GM19455 (cell line): ENCODE measurements around the gene TMPRSS11D.

ENCODE experiments used
- ATAC-seq: cut with Tn5 transposase; IDR thresholded peaks from one replicate; pipeline ENCODE4 v1.9.1; 2021; ENCODE audit not compliant: unreplicated experiment

TMPRSS11D gene, protein sequence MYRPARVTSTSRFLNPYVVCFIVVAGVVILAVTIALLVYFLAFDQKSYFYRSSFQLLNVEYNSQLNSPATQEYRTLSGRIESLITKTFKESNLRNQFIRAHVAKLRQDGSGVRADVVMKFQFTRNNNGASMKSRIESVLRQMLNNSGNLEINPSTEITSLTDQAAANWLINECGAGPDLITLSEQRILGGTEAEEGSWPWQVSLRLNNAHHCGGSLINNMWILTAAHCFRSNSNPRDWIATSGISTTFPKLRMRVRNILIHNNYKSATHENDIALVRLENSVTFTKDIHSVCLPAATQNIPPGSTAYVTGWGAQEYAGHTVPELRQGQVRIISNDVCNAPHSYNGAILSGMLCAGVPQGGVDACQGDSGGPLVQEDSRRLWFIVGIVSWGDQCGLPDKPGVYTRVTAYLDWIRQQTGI

DNA sequence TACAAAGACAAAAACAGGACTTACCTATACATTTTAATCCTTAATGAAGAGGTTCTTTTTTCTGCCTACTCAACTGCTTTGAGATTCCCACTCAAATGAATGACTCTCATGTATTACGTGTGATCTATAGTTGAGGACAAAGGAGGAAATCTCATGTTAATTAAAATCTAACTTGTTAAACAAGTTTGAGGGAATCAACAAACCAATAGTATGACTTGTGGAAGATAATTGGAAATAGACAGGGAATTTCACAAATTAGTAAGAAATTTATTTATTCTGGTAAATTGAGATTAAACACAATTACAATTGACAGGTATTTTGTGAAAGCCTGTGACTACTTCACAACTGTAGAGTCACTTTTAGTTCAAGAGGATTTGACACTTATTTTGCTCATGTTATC lies at the start of gene TMPRSS11D:
TMPRSS11D (minus strand) TSS at position 101 of the 400 bp plus-strand sequence; CDS start at position 32, 69 bp downstream.
- ATAC-seq, result no peak

DNA sequence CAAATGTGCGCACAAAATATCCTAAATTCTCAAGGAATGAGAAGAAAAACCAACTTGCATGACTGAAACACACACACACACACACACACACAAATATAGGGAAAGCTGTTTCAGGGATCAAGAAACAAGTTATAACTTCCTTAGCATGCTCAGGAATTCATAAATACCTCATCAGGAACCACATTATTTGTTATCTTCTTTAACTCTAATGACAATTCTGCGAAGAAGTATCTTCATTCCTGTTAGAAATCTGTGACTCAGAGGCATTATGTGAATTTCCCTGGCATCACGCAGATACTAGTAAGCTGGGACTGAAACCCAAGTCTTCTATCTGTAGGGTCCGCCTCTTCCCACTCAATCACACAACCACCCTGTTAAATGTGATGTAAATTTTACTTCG lies 49.2 kb upstream of the TMPRSS11D start:
- no peak for ATAC-seq

DNA sequence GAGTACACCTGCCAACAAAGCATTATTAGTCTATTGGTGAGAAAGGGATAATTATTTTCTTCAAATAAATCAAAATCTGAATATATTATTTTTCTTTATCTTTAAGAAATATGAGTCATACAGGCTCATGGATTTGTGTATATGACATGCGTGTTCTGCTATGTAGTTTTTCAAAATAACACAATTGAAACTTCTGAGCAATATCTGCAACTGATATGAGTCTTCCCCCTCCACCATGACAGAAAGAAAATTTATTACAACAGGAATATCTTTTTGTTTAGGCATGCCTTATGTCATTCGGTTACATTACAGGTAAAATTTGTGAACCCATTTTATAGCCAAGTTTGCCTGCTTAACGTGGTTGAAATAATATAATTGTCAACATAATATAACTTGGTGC lies 47.5 kb upstream of the TMPRSS11D start:
- ATAC-seq, result no peak

DNA sequence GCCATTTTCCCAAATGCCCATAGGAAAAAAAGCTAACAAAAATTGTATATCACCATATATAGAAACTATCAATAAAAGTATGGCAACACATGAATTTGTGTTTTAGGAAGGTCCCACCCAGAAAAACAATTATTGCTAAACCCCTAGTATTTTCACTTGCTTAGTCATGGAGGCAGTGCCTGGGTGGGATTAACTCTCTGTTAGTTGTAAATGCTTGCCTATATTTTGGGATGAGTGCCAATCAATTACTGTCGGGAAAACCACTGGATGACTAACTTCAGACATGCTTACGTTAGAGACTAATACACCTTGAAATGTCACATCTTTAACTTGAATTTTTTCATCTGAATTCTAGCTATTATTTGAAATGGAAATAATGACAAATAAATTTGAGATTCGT lies 45.6 kb upstream of the TMPRSS11D start:
- ATAC-seq, result no peak

DNA sequence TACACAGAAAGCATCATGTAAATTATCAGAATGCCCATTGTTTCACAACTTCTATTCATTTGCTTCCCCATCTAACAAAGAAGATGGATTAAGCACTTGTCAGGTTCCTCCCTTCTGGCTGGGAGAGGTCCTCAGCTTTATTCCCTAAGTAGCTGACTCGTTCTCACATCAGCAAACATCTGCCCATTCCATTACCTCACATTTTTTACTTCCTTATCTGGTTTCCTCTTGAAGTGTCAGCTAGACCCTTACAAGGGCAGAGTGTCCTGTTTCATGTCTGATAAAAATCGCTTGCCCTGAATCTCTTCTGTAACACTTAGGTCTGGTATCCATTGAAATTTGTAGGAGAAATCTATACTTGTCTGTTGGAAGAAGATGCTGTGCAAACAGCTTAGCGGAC lies 44.7 kb upstream of the TMPRSS11D start:
- ATAC-seq, result no peak

DNA sequence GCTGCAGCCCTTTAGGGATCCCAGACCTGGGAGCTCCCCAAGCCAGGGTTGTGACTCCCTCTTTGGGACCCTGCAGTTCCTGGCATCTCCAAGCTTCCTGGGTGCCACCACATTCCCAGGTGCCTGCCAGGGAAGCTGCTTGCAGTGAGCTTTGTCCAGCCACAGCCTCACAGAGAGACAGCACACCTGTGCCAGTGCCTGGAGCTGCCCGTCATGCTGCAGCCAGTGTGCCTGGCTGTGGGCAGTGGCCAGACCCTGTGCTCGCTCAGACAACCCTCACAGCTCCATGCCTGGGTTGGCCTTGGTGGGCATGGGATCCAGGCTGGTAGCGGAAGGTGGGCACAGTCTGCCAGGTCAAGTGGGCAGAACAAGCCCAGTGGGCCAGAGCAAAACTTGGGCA lies 43.4 kb upstream of the TMPRSS11D start:
- no peak for ATAC-seq

DNA sequence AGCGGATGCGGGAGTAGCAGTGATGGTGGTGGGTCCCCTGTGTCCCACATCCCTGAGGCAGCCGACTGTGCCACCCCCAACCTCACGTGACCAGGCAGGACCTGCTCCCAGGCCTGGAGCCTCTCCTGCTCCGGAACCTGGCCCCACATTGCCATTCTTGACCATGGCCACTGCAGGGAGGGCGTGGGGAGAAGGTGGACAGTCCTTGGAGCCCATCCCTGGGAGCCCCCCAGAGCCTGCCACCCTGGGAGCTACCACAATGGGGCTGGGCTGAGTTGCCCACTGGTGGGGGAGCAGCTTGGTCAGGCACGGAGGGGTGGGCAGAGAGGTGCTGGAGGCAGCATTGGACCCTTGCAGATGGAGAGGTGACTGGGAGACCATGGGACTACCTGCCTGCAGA lies 42.7 kb upstream of the TMPRSS11D start:
- no peak for ATAC-seq

DNA sequence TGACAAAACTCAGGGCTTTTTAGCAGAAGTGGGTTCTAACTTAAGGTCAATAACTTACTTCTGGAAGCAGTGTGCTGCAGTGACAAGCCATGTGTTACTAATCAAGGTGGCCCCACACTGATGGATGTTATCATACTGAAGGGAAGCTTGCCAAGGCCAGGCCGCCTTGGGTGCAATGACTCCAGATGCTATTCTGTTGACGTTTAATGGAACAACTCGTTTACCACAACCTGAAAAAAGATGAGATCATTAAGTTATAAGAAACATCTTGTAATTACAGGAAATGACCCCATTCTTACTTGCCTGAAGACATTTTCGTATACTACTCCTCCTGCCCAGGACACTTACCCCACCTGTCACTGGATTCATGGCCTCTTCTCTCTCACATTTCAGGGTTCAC lies 38.9 kb upstream of the TMPRSS11D start:
- ATAC-seq, result no peak

DNA sequence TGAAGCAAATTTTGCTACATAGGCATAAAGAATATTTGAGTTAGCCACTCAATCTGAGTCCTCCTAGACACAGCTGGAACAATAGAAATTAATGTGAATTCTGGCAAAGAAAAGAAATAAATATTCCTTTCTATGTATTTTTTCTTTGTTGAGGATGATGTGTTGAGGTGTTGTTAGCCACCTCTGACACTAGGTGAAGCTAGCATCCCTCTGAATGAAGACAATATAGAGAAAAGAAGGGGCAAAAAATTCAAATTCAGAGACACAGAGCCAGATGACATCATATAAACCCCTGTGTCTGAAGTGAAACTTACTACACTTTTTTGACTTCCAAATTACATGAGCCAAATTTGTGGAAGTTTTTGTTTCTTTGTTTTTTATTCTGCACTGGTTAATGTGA lies 34.6 kb upstream of the TMPRSS11D start:
- no peak for ATAC-seq

DNA sequence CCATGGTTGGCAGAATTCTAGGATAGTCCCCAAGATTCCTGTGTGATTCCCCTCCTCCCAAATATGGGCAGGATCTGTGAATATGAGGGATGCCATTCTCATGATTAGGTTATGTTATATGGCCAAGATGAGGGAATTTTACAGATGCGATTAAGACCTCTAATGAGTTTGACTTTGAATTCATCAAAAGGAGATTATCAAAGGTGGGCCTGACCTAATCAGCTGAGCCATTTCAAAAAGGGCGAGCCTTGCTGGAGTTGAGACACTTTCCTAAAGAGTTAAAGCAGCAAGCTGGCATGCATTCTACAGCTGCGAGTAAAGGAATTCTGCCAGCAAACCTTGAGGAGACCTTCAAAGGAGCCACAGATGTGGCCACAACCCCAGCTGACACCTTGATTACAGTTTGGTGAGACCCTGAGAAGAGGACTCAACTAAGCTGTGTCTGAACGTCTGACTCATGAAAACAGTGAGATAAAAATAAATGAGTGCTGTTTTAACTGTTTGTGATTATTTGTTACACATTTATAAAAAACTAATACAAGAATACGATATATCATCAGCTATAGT lies 31.7 kb upstream of the TMPRSS11D start:
- ATAC-seq, result no peak

DNA sequence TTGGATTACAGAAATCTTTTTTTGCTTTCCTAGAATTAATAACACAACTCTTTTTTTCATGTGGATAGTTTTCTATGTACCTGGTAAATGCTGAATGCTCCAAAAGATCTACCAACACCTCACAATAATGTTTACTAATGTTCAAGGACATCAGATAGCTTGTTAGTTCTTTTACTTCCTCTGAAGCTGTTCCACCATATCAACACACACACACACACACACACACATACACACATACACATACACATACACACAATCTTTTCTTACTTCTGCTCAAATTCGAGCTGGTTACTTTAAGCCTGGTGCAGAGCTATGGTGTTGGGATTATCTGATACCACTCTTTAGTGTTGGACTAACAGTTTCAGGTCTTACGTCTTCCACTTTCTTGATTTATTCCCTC lies 28.3 kb upstream of the TMPRSS11D start:
- ATAC-seq, result no peak

DNA sequence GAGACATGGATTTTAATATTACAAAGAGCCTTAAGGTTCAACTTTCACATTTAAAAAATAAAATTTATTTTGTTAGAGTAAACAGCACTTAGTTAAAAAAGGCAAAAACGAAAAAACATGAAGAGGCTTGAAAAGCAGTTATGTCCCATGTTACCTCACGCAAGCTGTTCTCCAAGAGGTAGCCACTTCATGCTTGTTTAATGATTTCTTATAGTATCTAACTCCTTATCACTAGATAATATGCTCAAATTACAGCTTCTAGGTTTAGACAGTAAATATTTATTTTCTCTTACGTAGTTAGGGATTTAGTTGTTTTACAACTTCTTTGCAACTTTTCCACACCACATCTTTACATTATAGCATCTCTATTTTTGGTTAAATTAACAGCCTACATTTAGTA lies 27.8 kb upstream of the TMPRSS11D start:
- ATAC-seq, result no peak

DNA sequence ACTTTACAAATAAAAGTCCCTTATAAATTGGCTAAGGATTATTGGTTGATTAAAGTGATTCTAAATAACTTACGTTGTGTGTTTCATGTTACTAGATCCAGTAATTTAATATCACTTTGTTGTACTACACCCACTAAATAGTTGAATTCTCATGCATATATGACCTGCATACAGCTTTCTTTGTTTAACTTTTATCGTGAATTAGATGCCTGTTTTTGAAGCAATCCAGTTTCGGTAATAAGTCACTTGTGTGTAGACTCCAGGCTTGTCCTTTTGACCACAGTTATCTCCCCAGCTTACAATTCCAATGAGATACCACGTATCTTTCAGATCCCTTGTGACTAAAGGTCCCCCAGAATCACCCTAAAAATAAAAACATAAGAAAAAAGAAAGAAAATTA lies 27.3 kb upstream of the TMPRSS11D start:
- ATAC-seq, result no peak

DNA sequence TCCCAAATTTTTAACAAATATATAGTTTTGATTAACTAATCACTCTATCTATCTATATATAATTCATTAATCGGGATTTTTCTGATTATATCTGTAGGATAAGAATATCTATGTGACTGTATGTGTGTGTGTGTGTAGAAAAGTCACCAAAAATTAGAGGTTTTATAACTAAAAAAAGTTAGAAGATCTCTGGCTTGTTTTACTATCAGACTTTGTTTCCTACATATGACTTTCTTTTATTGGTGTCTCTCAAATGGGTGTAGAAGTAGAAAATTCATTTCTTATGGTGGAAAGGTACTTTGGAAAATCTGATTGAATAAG lies 26.7 kb upstream of the TMPRSS11D start:
- no peak for ATAC-seq

DNA sequence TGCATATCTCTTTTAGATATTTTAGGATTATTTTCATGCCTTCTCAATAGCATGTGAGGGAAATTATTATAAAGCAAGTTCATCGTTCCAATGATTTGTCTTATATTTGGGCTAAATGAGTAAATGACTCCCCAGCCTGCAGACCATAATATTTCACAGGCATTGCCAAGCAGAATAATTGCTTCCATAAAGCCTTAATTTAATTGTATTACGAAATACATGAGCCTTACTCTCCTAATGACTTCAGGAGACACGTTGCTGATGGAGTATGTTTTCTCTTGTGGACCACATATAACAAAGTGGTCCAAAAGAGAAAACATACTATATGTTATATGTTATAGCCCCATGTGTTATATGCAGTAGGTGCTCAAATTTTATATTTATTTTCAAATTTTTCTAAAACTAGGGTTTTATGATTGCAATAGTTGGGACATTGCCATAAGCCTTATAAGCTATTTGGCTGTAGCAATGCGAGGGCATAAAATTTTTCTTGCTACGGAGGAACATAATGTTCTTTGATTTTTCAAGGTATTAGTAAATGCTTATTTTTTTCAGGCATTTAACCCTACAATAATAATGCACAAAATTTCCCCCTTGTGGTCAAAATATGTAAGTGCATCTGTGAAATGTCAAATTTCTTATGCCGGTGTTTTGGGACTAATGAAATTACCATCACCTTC lies 26.2 kb upstream of the TMPRSS11D start:
- no peak for ATAC-seq

DNA sequence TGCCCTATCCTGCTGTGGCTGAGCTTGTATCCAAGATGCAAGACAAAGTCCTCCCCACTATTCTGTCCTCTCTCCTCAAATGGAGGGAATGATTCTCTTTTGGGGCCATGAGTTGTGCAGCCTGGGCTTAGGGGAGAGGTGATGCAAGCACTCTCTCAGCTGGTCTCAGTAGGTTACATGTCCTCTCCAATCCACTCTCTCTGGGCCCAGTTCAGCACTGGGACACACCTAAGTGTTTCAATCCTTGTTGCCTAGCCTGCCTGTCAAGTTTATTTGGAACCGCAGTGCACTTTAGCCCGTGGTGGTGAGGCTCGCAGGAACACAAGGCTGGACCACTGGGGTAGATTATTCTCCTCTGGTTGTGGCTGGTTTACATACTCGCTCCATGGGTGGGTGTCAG lies 23.8 kb upstream of the TMPRSS11D start:
- no peak for ATAC-seq

DNA sequence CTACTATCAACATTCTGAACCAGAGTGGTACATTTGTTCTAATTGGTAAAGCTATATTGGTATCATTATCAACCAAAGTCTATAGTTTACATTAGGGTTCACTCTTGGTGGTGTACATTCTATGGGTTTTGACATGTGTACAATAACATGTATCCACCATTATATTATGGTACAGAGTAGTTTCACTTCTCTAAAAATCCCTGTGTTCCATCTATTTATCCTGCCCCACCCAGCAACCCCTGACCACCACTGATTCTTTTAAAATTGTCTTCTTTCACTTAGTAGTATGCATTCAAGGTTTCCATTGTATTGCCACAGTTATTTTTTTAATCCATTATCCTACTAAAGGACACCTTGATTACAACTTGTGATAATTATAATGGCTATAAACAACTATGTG lies 15.3 kb upstream of the TMPRSS11D start:
- ATAC-seq, result no peak

DNA sequence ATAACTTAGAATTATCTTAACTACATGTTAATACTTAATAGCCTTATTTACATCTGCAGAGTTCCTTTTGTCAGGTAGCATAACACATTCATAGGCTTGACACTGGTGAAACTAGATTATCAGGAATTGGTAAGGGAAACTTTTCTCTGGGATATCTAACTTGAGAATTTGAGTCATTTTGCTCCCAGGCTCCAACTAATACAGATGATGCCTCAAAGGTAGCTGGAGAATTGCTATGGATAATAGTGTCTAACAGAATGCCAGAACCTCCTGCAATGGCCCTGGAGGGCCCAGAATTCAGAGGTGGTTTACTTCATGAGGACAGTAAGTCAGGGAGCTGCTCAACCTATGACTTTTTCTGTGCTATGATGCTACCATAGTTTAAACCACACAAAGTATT lies 13.9 kb upstream of the TMPRSS11D start:
- ATAC-seq, result no peak

DNA sequence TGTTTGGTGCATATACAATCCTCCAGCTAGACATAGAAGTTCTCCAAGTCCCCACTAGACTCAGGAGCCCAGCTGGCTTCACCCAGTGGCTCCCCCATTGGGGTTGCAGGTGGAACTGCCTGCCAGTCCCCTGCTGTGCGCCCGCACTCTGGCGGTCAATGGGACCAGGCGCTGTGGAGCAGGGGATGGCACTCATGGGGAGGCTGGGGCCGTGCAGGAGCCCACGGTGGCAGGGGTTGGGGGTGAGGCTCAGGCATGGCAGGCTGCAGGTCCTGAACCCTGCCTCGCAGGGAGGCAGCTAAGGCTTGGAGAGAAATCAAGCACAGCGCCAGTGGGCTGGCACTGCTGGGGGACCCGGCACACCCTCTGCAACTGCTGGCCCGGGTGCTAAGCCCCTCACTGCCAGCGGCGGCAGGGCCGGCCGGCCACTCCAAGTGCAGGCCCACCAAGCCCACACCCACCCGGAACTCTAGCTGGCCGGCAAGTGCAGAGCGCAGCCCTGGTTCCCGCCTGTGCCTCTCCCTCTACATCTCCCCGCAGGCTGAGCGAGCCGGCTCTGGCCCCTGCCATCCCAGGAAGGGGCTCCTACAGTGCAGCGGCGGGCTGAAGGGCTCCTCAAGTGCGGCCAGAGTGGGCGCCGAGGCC lies 12.7 kb upstream of the TMPRSS11D start:
- ATAC-seq, result no peak

DNA sequence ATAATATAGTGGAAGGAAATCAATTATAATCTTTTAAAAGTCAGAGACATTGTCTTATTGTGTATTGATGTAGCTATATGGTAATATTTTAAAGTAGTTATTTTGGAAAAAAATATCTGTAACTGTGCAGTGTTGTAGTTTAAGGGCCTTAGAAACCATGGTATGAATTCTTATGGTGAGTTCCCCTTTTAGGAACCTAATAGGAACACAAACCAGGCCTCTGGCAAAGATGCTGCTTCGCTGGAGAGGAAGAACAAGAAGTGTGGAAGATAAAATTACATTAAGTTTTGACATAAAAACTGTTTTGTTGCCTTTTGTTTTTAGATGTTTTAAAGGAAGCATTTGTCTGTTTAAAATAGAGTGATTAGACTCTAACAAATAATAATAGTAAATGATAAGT lies 10.9 kb upstream of the TMPRSS11D start:
- ATAC-seq, result no peak

DNA sequence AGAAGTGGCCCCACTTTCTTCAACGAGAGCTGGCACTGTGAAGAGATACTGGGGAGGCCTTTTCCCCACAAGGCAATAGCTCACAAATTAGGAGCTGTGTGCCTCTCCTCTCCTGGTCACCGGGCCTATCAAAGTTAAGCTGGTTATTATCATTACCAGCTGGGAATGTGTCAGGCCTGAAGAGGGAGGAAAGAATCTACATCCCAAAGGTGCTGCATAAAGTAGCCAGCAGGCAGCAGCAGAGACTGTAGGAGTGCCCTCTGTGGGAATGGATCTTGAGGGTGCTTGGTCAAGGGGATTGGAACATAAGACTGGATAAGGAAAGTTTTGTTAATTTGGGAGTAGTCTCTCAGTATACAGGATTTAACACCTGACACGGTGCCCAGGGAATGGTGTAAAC lies 9.1 kb upstream of the TMPRSS11D start:
- ATAC-seq, result no peak

DNA sequence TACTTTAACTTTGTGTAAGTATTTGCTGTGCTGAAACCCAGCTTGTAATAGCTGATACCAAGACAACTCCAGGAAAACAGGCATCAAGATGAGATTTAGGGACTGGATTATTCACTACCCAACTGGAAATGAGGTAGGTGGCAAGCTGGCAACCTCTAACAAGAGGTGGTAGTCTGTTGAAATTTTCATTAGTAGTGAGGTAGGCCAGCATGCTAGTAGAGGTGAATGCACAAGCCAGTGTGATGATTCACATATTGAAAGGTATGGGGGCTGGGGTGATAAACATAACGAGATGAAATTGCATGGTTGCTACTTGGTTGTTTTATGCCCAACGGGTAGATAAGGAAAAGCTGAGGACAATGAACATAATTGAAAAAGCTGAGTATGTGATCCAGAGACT lies 8.5 kb upstream of the TMPRSS11D start:
- no peak for ATAC-seq
